Natural killer cell treated with Interleukin-12 subunit alpha and Interleukin-12 subunit beta and Interleukin-15 and Interleukin-18, amount 100 ng/mL, for 72 hours (primary cell): Measurements from ENCODE around the gene TAF4B. TPM values are rescaled to one million over a fixed set of nuclear protein-coding genes. Genes with fewer than 3 reads are reported as not detected.

Experiments
- ATAC-seq, 2 donors: fragments of 150-1000 bp; cut with Tn5 transposase in 1 of 2; sonication (Bioruptor Pico), chemical (Tn5 transposase) in 1 of 2; 2 replicates each; pipeline ENCODE4 v1.10.0; 2021
- DNase-seq: peaks from one replicate; pipeline ENCODE4 v3.0.0; 2022; ENCODE audit warnings: low spot score
- H3K27ac Mint-ChIP-seq, 2 donors: 1 replicate in 1 of 2; 2 replicates in 1 of 2; pipeline ENCODE4 v1.8.0; 2022; ENCODE audit warnings: mixed read lengths in 2 of 2, mild to moderate bottlenecking in 1 of 2, moderate library complexity in 1 of 2
- H3K27me3 Mint-ChIP-seq, 2 donors: 1 replicate in 1 of 2; 2 replicates in 1 of 2; pipeline ENCODE4 v1.8.0; 2022; ENCODE audit warnings: mixed read lengths in 2 of 2
- H3K36me3 Mint-ChIP-seq: one replicate; pipeline ENCODE4 v1.8.0; 2022; ENCODE audit warnings: mixed read lengths
- H3K4me1 Mint-ChIP-seq, 2 donors: 1 replicate in 1 of 2; 2 replicates in 1 of 2; pipeline ENCODE4 v1.8.0; 2022; ENCODE audit warnings: low read depth in 2 of 2, mixed read lengths in 2 of 2, mild to moderate bottlenecking in 1 of 2
- H3K4me3 Mint-ChIP-seq: one replicate; pipeline ENCODE4 v1.8.0; 2022; ENCODE audit warnings: mixed read lengths
- H3K9me3 Mint-ChIP-seq: 2 replicates; pipeline ENCODE4 v1.8.0; 2022; ENCODE audit warnings: mixed read lengths
- total RNA-seq, 2 donors: library from RNA; stranded (reverse); gene quantifications; one replicate each; pipeline ENCODE4 v1.2.3, GENCODE V29; 2022

Gene TAF4B
- total RNA-seq, 2 donors from 2014 or later, result 4.2 to 14.5 TPM

DNA sequence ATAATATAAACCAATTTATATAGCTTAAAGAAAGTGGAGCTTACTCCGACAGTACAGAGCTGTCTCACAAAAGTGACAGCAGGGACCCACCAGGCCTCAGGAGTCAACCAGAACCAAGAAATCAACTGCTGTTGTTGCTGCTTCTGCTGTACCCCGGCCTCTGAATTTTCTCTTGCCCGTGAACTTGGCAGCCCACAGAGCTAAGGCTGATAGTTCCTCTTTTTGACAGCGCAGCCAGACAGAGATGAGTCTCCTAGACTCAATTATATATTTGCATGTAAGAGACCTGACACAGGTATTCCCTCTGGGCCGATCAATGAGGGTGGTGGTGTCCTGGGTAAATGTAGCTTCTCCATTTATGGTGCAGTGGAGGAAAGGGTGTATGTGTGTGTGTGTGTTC is 212.7 kb downstream of the TAF4B start:
- no peak for ATAC-seq

DNA sequence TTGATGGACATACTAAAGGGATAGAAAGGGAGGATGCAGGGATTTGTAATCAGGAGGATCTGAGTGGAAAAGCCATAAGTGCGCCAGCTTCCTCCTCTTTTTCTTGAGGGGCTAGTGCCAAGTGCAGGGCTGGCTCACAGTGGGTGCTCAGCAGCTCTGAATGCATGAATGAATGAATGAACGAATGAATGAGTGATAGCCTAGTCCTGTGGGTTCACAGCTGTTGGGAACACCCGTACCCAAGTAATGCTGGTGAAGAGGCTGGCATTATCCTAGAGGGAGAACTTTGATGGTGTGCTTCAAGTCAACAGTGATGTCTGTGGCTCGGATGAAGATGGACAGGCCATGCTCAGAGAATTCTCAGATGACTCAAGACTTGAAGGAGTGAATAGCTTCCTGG is 213.3 kb downstream of the TAF4B start:
- H3K27ac Mint-ChIP-seq, result no peak overlapping the region
- H3K4me1 Mint-ChIP-seq, result no peaks in the 10 kb centered on the region
- no peak for ATAC-seq
- H3K4me3 Mint-ChIP-seq, result no peak overlapping the region
- no peaks in the 10 kb centered on the region for H3K36me3 Mint-ChIP-seq
- peaks cover 23 to 42% of the 10 kb centered on the region in 2 donors for H3K27me3 Mint-ChIP-seq
- no peak for DNase-seq
- H3K9me3 Mint-ChIP-seq, result no peaks in the 10 kb centered on the region

More for the DNA sequence above, 212.7 kb downstream of the TAF4B start:
- Mint-ChIP-seq H3K36me3 (no peaks in the 10 kb centered on the region), H3K9me3 (no peaks in the 10 kb centered on the region), H3K27ac (no peak overlapping the region), H3K27me3 (peaks cover 21 to 40% of the 10 kb centered on the region in 2 donors), H3K4me3 (no peak overlapping the region), H3K4me1 (no peaks in the 10 kb centered on the region)
- no peak for DNase-seq

DNA sequence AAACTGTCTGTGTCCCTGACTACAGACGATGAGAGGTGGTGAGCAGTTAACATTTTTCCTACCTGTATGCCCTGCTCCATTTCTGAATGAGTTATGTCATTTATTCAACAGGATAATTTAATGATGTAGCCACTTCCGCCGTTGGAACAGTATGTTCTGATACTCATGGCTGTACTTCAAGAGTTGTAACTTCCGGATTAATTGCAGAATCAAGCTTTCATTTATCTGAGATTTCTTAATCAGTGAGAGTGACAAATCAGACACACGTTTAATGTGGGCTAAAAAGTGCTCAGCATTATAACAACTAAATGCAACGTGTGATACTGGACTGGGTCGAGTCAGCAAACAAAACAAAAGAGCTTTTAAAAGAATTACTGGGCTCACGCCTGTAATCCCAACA is 214.4 kb downstream of the TAF4B start:
- no peak for DNase-seq
- H3K4me1 Mint-ChIP-seq, result no peaks in the 10 kb centered on the region
- peaks cover 29 to 46% of the 10 kb centered on the region in 2 donors for H3K27me3 Mint-ChIP-seq
- H3K9me3 Mint-ChIP-seq, result no peaks in the 10 kb centered on the region
- H3K36me3 Mint-ChIP-seq, result peaks cover 6% of the 10 kb centered on the region
- H3K4me3 Mint-ChIP-seq, result no peak overlapping the region
- no peak for ATAC-seq
- no peak overlapping the region for H3K27ac Mint-ChIP-seq

Other genes starting within 250 kb of the TAF4B start
- gene SS18, start 135.8 kb upstream of the TAF4B start, total RNA-seq, result 10 to 100 TPM; 69.5 to 81.4 TPM
- 1 to 10 TPM in 1 of 2 donors, under 1 TPM in 1; 0.31 to 1.3 TPM for gene PSMA8, start 92.6 kb upstream of the TAF4B start, total RNA-seq